ENCODE data around the gene APOBEC2. TPM values are rescaled to one million over a fixed set of nuclear protein-coding genes. Genes with fewer than 3 reads are reported as not detected.

Gene APOBEC2
- total RNA-seq, 2 experiments from 2014 or later: not detected

GRCh38 chr6:41040101-41040939 is 12.7 kb upstream of the APOBEC2 start:
- H3K36me3 Mint-ChIP-seq (ENCODE audit: low read depth): no peaks in the 10 kb centered on the region
- H3K4me3 Mint-ChIP-seq: no peak overlapping the region
- DNase-seq: no peak
- ChIA-PET CTCF (interaction anchor here (1.6 to 3.1 kb wide), 4 partner anchors 9 to 16 kb away, joined by 5 to 26 read pairs (median 8); no protein-coding TSS in a partner anchor), POLR2A (no interaction called here)
- H3K27ac Mint-ChIP-seq: peak overlapping the region; percentile 9
- H3K4me1 Mint-ChIP-seq: peaks cover 12% of the 10 kb centered on the region
- H3K9me3 Mint-ChIP-seq: no peaks in the 10 kb centered on the region
- H3K27me3 Mint-ChIP-seq: peaks cover 3% of the 10 kb centered on the region

GRCh38 chr6:41040940-41041536 is 12.0 kb upstream of the APOBEC2 start:
- POLR2A ChIA-PET: no interaction called here
- H3K4me3 Mint-ChIP-seq: no peak overlapping the region

GRCh38 chr6:41042226-41043055 is 10.6 kb upstream of the APOBEC2 start, which contains the start of gene TSPO2:
TSS of gene TSPO2 (plus strand) at chr6:41042467. CDS start at chr6:41042986, 519 bp downstream.
- no peaks in the 10 kb centered on the region for H3K27me3 Mint-ChIP-seq
- H3K4me3 Mint-ChIP-seq: no peak within 1 kb of the TSS
- H3K27ac Mint-ChIP-seq: peak within 1 kb of the TSS; percentile 64
- H3K4me1 Mint-ChIP-seq: peaks cover 12% of the 10 kb centered on the region
- DNase-seq: no peak
- no peaks in the 10 kb centered on the region for H3K36me3 Mint-ChIP-seq (ENCODE audit: low read depth)
- H3K9me3 Mint-ChIP-seq: no peaks in the 10 kb centered on the region
- CTCF ChIA-PET: interaction anchor here (0.7 to 4.6 kb wide), 5 partner anchors 9 to 17 kb away, joined by 3 to 22 read pairs (median 4); partner anchors contain the start of gene APOBEC2
- POLR2A ChIA-PET: no interaction called here

More at GRCh38 chr6:41040940-41041536, 12.0 kb upstream of the APOBEC2 start:
- H3K27me3 Mint-ChIP-seq: peaks cover 3% of the 10 kb centered on the region
- H3K36me3 Mint-ChIP-seq (ENCODE audit: low read depth): no peaks in the 10 kb centered on the region
- CTCF ChIA-PET: interaction anchor here (1.6 to 3.1 kb wide), 3 partner anchors 9 to 15 kb away, joined by 5 to 26 read pairs (median 12); no protein-coding TSS in a partner anchor
- DNase-seq: no peak
- no peak overlapping the region for H3K27ac Mint-ChIP-seq
- peaks cover 12% of the 10 kb centered on the region for H3K4me1 Mint-ChIP-seq
- H3K9me3 Mint-ChIP-seq: no peaks in the 10 kb centered on the region

DNA sequence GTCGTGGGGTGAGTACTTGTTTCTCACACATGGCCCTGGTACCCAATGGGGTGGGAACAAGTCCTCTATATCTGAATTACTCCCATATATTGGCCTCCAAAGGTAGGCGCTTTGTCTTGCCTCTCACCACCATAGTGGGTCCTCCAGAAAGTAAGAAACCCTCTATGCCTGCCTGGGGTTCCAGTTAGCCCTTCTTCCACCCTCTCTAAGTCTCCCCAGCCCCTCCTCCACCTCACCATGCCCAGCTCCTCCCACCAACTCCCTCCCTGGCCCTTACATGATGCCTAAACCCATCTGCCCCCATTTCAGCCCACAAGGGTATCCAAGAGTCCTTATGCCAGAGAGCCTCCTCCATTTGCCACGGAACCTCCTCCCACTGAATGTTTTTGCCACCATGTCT is 9.9 kb upstream of the APOBEC2 start:
- no peak for DNase-seq
- ChIA-PET POLR2A (no interaction called here), CTCF (interaction anchor here (0.8 to 4.6 kb wide), 5 partner anchors 10 to 26 kb away, joined by 3 to 22 read pairs (median 5); partner anchors contain the start of gene APOBEC2)
- Mint-ChIP-seq H3K4me3 (no peak overlapping the region), H3K36me3 (ENCODE audit: low read depth) (no peaks in the 10 kb centered on the region), H3K4me1 (peaks cover 12% of the 10 kb centered on the region), H3K27me3 (no peaks in the 10 kb centered on the region), H3K9me3 (no peaks in the 10 kb centered on the region), H3K27ac (peak overlapping the region; percentile 64)

- H3K4me3 Mint-ChIP-seq: no peak overlapping the region
Measured at GRCh38 chr6:41045664-41046063, 7.3 kb upstream of the APOBEC2 start.

GRCh38 chr6:41046084-41046483 is 6.9 kb upstream of the APOBEC2 start:
- POLR2A ChIA-PET: no interaction called here
- H3K4me3 Mint-ChIP-seq: no peak overlapping the region
- no peaks in the 10 kb centered on the region for H3K36me3 Mint-ChIP-seq (ENCODE audit: low read depth)

More at GRCh38 chr6:41045664-41046063, 7.3 kb upstream of the APOBEC2 start:
- H3K9me3 Mint-ChIP-seq: no peaks in the 10 kb centered on the region
- H3K27me3 Mint-ChIP-seq: no peaks in the 10 kb centered on the region
- CTCF ChIA-PET: interaction anchor here (0.8 to 4.6 kb wide), 3 partner anchors 8 to 12 kb away, joined by 3 to 22 read pairs (median 9); no protein-coding TSS in a partner anchor
- no peak for DNase-seq
- H3K27ac Mint-ChIP-seq: no peak overlapping the region
- peaks cover 4% of the 10 kb centered on the region for H3K4me1 Mint-ChIP-seq
- no peaks in the 10 kb centered on the region for H3K36me3 Mint-ChIP-seq (ENCODE audit: low read depth)
- POLR2A ChIA-PET: no interaction called here

GRCh38 chr6:41047306-41047705 is 5.7 kb upstream of the APOBEC2 start:
- Mint-ChIP-seq H3K27me3 (no peaks in the 10 kb centered on the region), H3K4me3 (no peak overlapping the region), H3K9me3 (peaks cover 3% of the 10 kb centered on the region), H3K27ac (peak overlapping the region; percentile 14), H3K4me1 (peaks cover 11% of the 10 kb centered on the region), H3K36me3 (ENCODE audit: low read depth) (peaks cover 5% of the 10 kb centered on the region)
- DNase-seq: no peak
- ChIA-PET POLR2A (no interaction called here), CTCF (interaction anchor here (4.6 kb wide), 1 partner anchor 14 kb away, joined by 22 read pairs; no protein-coding TSS in a partner anchor)

More at GRCh38 chr6:41046084-41046483, 6.9 kb upstream of the APOBEC2 start:
- H3K4me1 Mint-ChIP-seq: peaks cover under 1% of the 10 kb centered on the region
- no peaks in the 10 kb centered on the region for H3K27me3 Mint-ChIP-seq
- DNase-seq: no peak
- CTCF ChIA-PET: interaction anchor here (2.2 to 4.6 kb wide), 2 partner anchors 10 to 12 kb away, joined by 9 to 22 read pairs; no protein-coding TSS in a partner anchor
- no peak overlapping the region for H3K27ac Mint-ChIP-seq
- H3K9me3 Mint-ChIP-seq: no peaks in the 10 kb centered on the region

- Mint-ChIP-seq H3K27me3 (no peaks in the 10 kb centered on the region), H3K4me3 (no peak overlapping the region), H3K4me1 (peaks cover 17% of the 10 kb centered on the region), H3K36me3 (ENCODE audit: low read depth) (peaks cover 5% of the 10 kb centered on the region), H3K9me3 (peaks cover 3% of the 10 kb centered on the region), H3K27ac (peak overlapping the region; percentile 14)
- CTCF ChIA-PET: interaction anchor here (2.7 to 3.1 kb wide), 2 partner anchors 8 to 20 kb away, joined by 12 to 17 read pairs; no protein-coding TSS in a partner anchor
- DNase-seq: no peak
- POLR2A ChIA-PET: no interaction called here
Measured at GRCh38 chr6:41047745-41048732, 5.0 kb upstream of the APOBEC2 start.

GRCh38 chr6:41049521-41049920 is 3.5 kb upstream of the APOBEC2 start:
- Mint-ChIP-seq H3K9me3 (peaks cover 3% of the 10 kb centered on the region), H3K4me3 (no peak overlapping the region), H3K36me3 (ENCODE audit: low read depth) (peaks cover 5% of the 10 kb centered on the region), H3K4me1 (peaks cover 20% of the 10 kb centered on the region), H3K27ac (no peak overlapping the region), H3K27me3 (no peaks in the 10 kb centered on the region)
- no peak for DNase-seq
- ChIA-PET POLR2A (no interaction called here), CTCF (interaction anchor here (1.2 to 3.1 kb wide), 4 partner anchors 9 to 21 kb away, joined by 3 to 17 read pairs (median 8); no protein-coding TSS in a partner anchor)

DNA sequence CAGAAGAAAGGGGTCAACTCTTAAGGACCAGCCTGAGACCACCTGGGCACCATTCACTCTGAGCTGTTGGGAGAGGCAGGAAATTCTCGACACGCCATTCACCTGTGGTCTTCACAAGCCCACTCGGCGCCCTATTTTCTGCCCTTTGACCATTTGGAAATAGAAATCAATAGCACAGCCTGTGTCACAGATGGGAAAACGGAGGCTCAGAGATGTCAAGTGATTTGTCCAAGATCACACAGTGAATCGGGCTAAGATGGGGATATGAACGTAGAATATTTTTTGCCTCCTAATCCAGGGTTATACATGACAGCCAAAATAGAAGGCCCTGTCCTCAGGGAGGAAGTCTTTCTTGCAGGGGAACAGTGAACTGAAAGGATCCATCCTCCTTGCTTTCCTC is 3.0 kb upstream of the APOBEC2 start:
- Mint-ChIP-seq H3K36me3 (ENCODE audit: low read depth) (peaks cover 5% of the 10 kb centered on the region), H3K4me1 (peaks cover 20% of the 10 kb centered on the region), H3K27me3 (no peaks in the 10 kb centered on the region), H3K9me3 (peaks cover 3% of the 10 kb centered on the region), H3K27ac (no peak overlapping the region), H3K4me3 (no peak overlapping the region)
- ChIA-PET POLR2A (no interaction called here), CTCF (interaction anchor here (1.2 to 3.1 kb wide), 4 partner anchors 9 to 22 kb away, joined by 3 to 17 read pairs (median 8); no protein-coding TSS in a partner anchor)
- DNase-seq: no peak

- Mint-ChIP-seq H3K27me3 (no peaks in the 10 kb centered on the region), H3K4me3 (no peak overlapping the region), H3K36me3 (ENCODE audit: low read depth) (peaks cover 5% of the 10 kb centered on the region), H3K27ac (no peak overlapping the region), H3K9me3 (peaks cover 3% of the 10 kb centered on the region), H3K4me1 (peaks cover 20% of the 10 kb centered on the region)
- CTCF ChIA-PET: interaction anchor here (2.7 to 3.1 kb wide), 2 partner anchors 10 to 22 kb away, joined by 12 to 17 read pairs; no protein-coding TSS in a partner anchor
- no peak for DNase-seq
- POLR2A ChIA-PET: no interaction called here
Measured at GRCh38 chr6:41050536-41050935, 2.5 kb upstream of the APOBEC2 start.
